NOMO-1 treated with DMSO at 0.1 percent for 48 hours (cell line): Measurements from ENCODE around the gene CDRT4.

ENCODE experiments used
- DNase-seq: peaks from one replicate; lab custom pipeline; 2025; ENCODE audit not compliant: unreplicated experiment; lab: John Stamatoyannopoulos, UW

The CDRT4 gene

DNA sequence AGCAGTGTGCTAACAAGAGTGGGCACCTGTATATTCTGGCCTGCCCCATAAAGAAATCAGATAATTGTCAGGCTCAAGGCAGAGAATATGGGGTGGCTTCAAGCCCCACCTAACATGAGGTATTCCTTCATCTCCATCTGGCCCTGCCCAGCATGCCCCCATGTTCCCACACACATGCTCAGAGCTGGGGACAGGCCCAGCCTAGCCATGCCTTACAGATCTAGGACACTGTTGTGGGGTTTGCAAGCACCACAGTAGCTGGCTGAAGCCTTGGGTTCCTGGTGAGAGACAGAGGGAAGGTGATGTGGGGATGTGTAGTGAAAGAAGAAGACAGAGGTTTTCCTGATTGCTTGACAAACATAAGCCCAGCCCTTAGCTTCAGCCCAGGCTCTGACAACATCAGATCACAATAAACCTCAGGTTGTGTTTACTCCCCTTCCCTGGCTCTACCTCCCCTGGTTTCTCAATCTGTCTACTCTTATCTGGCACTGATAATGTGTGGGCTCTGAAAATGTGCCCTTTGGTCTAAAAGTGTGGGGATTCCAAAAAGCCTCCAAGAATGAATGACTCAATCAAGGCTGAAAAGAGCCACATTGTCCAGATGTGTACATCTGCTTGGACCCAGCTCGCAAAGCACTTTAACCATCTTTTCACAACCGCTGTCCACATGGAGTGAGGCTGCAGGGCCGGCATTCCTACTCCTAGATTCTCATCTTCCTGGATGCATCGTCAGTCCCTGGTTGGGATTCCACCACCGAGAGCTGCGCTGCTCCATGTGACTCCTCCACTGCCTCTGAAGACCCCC lies 34.4 kb downstream of the CDRT4 start:
- no peak for DNase-seq

DNA sequence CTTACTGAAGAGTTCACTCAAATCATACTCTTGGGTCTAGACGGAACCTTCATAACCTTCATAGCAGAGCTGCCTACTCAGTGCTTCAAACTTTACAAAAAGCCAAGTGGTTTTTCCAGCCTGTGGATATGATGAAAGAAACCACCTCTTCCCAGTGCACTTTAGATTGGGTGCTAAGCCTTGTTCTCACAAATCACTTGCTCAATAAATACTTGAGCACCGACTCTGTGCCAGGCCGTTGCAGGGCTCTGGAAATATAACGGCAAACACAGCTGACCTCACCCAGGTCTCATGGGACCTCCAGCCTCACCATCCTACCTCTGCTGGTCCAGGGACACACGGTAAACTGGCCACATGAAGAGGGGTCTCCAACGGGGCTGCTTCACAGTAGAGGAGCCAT lies 35.7 kb downstream of the CDRT4 start:
- no peak for DNase-seq

DNA sequence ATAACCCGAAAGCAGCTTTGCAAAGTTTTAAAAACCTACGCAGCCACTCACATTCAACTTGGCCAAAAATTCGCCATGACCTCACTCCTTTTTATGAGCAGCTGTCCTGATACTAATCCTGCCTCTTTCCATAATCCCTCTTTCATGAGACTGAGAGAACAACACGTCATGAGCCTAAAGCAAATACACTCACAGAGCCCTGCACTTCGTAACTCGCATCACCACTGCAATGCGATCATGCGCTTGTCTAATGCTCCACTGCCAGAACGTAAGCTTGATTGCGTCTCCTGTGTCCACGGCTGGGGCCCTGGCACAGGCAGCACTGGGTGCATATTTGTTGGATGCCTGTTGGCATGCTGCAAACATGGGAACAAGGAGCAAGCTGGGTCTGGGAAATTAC lies 36.2 kb downstream of the CDRT4 start:
- no peak for DNase-seq

DNA sequence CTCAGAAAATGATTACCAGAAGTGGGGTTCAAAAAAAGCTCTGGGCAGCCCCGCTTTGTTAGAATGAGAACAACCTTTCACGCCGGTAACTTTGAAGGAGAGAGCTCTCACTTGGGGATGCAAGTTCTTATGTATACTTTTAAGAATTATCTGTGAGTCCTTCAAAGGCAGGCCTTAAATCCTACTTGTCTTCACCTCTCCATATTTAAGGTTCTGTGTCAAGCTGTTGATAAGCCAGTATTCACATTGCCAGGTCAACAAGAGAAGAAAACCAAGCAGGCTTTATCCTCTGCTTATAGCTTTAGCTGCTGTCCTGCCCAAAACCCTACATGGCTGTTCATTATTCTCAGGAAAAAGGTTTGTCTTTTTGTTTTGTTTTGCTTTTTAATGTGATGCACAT lies 42.9 kb downstream of the CDRT4 start:
- no peak for DNase-seq

DNA sequence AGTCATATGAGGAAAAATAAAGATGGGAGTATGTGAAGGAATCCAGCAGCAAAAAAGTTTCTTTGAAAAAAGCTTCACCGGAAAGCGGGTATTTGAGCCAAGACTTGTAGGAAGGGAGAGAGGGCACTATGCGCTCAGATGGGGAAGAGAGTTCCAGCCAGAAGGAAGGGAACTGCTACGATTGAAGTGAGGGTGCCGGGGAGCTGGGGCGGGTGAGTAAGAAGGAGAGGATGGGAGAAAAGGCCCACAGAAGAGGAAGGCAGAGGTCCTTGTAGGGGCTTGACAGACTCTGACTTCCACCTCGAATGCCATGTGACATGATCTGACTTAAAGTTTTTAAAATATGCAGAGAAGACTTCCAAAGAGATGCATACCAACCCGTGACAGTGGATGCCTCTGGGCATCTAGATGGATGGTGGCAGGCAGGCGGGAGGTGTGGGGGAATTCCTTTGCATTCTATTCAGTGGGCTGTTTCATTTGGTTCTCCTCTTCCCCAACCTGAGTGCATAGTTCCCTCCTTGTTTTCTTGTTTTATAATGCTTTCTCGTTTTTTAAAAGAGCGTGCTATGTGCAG lies 44.9 kb downstream of the CDRT4 start:
- DNase-seq = no peak

DNA sequence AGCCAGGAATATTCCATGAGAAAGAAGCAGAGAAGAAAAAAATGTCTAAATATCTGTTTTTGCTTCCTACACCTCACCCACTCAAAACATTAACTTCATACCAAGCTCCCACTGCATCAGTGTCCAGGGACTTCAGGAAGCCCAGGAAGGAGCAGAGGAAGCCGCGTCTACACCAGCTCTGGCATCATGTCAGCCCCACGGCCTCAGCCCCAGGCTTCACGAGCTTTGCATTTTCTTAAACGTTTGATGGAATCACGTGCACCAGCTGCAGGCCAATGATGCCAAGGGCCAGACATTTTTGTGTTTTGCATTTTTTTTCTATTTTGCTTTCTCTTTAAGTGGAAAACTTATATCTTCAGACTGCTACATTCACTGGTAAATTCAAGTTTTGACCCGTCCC lies 48.6 kb downstream of the CDRT4 start:
- no peak for DNase-seq

DNA sequence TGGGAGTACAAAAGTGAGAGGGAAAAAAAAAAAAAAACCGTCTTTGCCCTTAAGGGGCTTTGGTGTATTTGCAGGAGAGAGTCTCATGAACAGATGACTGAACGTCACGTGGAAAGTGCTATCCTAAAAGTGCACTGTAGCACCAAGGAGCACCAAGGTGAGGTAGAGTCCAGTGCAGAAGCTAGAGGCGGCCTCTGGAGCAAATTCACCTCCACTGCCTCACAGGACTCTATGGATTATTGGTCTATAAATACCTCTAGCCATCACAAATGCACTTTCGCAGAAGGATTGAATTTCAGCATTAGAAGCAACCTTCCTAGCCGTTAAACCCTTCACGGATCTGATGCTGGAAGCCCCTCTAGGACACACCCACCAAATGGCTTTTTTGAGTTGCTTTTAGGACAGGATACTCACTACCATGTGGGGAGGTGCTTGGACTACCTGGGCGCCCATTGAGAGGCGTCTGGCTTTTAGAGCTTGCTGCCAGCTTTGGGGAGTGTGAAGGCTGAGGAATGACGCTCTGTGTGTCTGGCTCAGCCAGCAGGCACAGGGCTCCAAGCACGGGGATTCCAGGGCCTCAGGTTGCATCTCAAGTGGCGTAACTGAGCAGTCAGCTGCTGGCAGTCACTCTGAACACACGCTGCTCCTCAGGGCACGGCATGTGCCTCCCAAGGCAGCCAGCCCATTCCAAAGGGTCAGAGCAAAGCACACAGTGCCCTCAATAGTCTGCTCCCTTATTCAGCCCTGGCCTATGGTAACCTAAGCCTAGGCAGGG lies 52.7 kb downstream of the CDRT4 start:
- no peak for DNase-seq

DNA sequence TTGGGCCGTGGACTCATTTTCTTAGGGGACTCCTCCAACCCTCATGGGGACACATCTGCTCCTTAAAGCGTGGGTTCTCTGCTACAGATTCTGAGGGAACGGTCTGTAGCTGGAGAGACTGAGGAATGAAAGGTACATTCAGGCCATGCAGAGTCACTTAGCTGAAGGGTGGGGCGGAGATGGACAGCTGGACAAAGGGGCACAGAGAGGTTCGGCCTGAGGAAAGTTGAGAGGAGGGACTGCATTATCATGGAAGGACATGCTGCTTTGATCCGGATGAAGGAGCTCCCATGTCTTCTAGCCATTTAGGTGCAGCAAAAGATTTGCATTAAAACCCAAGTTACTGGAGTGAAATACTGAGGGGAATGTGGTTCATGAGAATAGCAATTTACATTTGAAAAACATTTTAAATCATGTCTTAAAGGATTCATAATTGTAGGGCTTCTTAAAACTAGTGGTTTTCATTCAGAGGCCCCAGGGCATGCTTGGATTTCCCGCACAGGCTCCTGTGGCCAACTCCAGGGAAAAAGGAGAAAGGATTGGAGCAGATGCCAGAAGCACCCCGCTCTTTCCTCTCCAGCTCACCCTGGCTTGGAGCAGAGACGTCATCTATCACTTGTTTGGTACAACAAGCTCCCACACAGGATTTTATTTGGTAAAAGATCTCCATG lies 54.2 kb downstream of the CDRT4 start:
- DNase-seq = no peak

DNA sequence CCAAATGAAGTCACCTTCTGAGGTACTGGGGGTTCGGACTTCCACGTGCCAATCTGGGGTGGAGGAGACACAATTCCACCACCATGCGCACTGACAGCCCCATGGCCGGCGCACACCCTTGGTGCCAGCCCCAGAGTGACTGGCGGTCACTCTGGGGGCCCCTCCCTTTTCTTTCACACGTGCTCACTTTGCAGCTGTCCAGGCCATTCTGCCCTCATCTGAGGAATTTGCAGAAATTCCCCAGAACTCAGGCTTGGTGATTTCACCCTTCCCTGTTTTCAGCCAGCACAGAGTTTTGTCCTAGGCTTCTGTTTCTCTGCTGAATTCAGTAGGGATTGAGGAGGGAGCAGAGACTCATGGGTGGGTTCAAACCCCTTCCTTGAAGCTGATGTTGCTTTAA lies 54.8 kb downstream of the CDRT4 start:
- no peak for DNase-seq

DNA sequence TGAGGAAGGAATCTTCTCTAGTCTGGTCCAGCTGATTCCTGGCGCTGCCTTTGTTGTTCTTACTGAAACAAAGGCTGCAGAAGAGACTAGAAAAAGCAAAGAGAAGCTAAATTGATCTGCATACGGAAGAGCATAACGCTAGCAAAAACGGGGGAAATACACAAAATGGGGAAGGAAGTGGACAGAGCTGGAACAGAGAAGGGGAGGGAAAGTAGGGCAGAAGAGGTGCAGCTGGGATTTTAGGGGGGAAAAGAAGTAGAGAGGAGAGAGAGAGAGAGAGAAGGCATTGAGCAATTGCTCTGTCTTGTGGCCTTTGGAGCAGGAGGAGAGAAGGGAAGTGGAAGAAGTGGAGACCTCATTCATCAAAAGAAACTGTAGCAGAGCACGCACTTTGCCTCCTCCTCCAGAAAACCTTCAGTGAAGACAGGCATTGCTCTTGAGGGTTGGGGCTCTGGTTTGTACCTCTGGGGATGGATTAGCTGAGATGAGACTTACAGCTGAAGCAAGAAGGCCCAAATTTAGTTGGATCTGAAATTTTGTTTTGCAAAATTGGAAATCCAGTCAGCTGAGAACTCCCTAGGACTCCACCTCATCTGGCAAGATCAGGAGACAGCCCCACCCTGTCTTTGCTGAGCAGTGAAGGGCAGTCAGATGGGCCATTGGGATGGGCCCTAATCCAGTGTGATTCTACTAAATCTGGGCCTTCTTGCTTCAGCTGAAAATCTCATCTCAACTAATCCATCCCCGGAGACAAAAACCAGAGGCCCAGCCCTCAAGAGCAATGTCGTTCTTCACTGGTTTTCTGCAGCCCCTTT lies 55.8 kb downstream of the CDRT4 start:
- DNase-seq = peak; percentile 78

DNA sequence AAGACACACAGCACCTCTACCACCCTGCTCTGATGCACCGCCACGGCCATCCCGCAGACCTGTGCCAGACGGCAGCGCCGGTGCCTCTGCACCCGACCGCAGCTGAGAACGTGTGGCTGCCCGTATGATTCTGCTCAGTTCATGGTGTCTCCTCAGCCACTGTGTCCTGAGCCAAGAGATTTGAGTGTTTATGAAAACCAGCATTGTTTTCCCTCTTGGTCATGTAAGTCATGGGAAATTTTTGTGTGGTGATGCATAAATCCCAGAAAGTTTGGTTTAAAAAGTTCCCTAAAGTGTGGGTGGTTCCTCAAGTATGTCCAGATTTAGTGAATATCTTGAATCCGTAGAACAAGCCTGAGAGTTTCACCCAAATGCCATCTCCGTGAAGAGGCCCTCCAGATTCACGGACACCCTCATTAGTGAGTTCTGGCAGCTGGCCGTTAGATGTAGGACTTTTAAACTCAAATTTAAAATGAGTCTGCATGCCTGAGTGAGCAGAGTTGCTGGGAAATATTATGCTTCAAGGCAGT lies 57.6 kb downstream of the CDRT4 start:
- DNase-seq = no peak

DNA sequence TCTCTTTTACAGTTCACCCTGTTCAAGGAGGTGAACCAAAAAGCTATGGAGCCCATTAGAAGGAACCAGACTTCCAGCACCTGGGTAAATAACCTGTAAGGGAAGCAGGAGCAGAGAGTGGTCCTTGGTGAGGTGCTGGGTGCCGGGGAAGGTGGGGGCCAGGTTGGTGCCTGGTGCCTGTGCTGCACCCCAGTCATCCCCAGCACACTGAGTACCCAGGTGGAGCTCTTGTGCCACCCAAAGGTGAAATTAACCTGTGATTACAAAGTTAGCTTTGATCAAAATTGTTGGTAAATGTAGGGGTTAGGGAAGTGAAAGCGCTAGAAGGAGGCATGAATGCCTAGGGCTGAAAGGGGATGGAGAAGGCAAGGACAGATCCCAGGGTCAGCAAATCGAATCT lies 58.6 kb downstream of the CDRT4 start:
- no peak for DNase-seq

DNA sequence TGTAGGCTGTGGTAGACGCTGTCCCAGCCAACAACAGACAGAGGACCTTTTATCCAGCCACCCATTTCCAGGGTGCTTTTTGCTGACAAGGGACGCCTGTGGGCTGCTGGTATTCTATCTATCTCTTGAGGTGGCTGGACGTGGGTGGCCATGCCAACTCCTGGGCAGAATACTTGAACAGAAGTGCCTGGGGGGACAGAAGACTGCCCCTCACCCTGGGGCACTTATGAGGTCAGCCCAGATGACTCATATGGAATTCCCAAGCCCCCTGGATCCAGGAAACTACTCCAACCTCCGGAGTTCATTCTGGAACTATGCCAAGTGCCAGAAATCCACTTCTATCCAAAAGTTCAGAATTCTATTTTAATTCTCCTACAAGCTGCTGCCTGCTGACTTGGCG lies 61.3 kb downstream of the CDRT4 start:
- DNase-seq = no peak

DNA sequence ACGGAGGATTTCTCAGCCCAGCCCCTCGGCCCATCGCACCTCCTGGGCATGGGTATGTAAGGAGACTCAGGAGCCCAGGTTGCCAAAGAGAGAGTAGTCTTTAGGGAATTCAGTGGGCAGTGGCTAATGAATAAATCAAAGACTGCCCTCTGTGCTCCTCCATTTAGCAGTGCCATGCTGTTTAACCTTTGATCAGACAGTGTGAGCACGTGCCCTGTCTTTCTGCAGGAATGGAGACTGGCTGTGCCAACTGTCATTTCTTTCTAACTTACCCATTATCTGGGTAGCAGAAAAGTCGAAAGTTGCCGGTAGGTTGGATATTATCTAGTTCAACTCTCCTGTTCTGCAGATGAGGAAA lies 62.4 kb downstream of the CDRT4 start:
- DNase-seq = no peak

DNA sequence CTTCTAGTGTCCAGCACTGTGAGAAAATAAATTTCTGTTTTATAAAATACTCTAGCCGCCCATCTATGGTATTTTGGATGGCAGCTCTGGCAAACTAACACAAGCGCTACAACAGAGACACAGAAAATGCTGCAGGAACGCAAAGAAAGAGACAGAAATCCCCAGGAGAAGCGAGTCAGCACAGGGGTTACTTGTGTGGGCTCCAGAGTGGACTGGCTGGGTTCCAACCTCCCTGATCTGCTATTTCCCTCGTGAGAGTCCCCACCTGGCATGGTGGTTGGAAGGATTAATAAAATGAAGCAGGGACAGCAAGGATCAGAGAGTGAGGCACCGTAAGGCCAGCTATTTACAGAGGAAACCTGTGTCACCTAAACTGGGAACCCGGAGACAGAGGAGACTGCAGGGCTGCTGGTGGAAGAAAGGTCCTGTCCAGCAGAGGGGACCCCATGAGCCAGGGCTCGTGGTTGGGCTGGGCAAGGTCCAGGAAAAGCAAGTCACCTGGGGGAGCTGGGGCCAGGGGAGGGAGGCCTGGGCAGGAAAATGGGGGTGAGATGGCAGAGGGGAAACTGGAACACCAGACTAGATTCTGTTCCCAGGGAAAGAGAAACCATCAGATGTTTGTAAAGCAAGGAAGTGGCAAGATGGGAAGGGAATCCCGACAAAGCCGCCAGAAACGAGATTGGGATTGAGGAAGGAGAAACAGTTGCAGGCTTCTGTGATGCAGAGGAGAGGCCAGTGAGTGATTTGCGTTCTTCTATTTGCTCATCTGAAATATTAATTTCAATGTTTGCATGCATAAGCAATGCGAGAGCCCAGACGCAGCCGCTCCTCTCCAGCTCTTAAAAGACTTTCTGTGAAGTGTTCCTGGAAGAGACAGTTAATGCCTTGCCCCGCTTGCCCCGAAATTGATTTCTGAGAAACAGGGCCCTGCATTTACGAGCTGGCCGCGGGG lies 63.0 kb downstream of the CDRT4 start:
- no peak for DNase-seq

DNA sequence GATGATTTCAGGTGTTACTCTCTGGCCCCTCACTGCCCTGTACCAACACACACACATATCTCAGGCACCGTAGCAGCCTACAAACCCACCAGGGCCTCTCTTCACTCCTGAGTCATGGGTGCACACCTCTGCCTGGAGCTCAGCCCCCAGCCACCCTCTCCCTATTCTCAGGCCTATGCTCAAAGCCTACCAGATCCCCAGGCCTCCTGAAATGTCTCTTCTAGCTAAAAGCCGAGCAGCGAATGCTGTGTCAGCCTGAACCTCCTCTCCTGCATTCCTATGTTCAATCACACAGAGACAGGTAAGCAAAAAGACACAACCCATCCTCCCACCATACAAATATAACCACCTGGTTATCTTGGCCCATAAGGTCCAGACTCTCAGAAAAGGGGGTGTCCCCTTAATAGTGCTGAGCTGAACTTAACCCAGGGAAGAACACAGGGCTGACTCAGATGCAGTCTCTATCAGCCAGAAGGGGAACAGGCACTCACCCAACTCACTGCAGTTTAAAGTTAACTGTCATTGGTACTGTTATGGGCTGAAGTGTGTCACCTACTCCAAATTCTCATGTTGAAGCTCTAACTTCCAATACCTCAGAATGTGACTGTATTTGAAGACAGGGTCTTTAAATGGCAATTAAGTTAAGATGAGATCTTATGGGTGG lies 64.0 kb downstream of the CDRT4 start:
- no peak for DNase-seq

DNA sequence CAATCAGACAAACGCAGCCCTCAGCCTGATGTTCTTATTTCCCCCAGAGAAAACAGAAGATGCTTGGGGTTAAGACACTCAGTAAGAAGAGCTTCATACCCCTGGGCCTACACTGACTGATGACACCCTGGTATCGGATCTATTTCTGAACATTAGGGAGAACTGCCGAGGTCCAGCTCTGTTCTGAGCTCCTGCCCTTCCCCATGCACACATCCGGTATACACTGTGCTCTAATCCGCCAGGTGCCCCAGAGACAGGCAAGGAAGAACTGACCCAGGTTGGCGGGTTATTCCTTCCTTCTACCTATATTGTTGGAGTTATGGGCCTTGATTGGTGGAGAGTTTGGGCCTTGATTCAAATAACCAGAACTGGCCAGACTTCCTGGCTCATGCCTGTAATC lies 68.0 kb downstream of the CDRT4 start:
- DNase-seq = no peak

DNA sequence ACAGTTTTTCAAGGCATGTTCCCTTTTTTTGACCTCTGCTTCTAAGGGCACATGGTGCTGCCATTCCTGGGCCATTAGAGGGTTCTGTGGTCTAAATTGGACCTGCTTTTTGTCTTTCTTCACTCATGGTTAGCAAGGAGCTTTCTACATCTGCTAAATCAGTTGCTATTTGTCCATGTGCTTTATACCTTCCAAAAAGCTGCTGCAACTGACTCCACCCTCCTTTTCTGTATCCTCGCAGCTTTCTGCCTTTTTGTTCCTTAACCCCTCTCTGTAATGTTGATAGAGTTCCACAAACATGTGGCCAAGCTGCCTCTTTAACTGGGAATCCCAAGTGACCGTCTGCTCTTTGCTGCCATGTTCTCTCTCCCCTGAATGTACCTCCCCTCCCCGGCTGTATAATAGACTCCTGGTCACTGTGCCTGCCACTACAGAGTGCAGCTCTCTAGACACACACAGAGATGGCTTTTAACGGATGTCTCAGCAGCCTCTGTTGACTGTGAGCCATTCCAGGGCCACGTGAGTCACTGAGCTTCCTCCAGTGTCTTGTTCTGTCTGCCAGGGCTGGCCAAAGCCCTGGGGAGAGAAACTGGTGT lies 68.6 kb downstream of the CDRT4 start:
- DNase-seq = no peak

DNA sequence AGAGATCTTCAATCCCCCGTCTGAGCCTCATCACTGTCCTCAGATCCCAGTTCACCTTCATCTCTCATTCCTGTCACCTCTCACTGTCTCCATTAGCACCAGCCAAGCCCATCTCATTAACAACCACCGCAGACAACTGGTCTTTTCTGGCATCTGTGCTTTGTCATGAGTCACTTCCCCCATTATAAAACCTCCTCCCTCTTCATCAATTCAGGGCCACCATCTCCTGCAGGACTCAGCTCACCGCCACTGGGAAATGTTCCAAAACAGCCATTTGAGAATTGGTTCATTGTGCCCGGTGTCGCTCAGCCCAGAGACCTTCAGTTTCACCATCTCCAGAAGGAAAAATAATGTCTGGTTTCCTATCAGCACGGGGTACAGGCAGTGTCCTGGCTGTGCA lies 69.1 kb downstream of the CDRT4 start:
- peak; percentile 25 for DNase-seq
